GM04504 (cell line): ENCODE data around the gene IPO8.
"Not testable (repeated sequence)": the region's sequence is repeated elsewhere in the genome, so short reads cannot be mapped to it uniquely, and the experiment has no call there.

Experiments used
- DNase-seq: peaks from one replicate; pipeline ENCODE4 v3.0.0-alpha.2; 2012; ENCODE audit warnings: low read depth

The IPO8 gene

GRCh38 chr12:30603129-30603528 lies 92.5 kb downstream of the IPO8 start:
- no peak for DNase-seq

- no peak for DNase-seq
Measured at GRCh38 chr12:30602678-30603077, 93.0 kb downstream of the IPO8 start.

GRCh38 chr12:30599608-30600007 lies 96.1 kb downstream of the IPO8 start:
- DNase-seq = no peak

GRCh38 chr12:30598889-30599288 lies 96.8 kb downstream of the IPO8 start:
- no peak for DNase-seq

- DNase-seq = no peak
Measured at GRCh38 chr12:30595742-30596141, 99.9 kb downstream of the IPO8 start.

GRCh38 chr12:30594509-30594908 lies 101.2 kb downstream of the IPO8 start:
- DNase-seq = no peak

GRCh38 chr12:30588572-30588971 lies 107.1 kb downstream of the IPO8 start:
- not testable (repeated sequence) for DNase-seq

- DNase-seq = no peak
Measured at GRCh38 chr12:30587782-30588181, 107.9 kb downstream of the IPO8 start.

- DNase-seq = no peak
Measured at GRCh38 chr12:30585877-30586276, 109.8 kb downstream of the IPO8 start.

- no peak for DNase-seq
Measured at GRCh38 chr12:30582943-30583342, 112.7 kb downstream of the IPO8 start.

GRCh38 chr12:30580344-30580743 lies 115.3 kb downstream of the IPO8 start:
- DNase-seq = no peak
